RWPE2 (cell line): Measurements from ENCODE around the gene HDAC10.

Experiments
- ATAC-seq: fragments of 200-7000 bp; cut with Tn5 transposase; 3 replicates; pipeline ENCODE4 v1.9.1; 2021; ENCODE audit warnings: low read depth
- DNase-seq: peaks from one replicate; pipeline ENCODE4 v3.0.0-alpha.2; 2020; ENCODE audit warnings: low spot score
- H3K27ac ChIP-seq: fragments of 450-650 bp; 2 replicates; pipeline ENCODE4 v1.5.1; 2017; ENCODE audit warnings: mild to moderate bottlenecking; ENCODE audit not compliant: poor library complexity, severe bottlenecking
- H3K27me3 ChIP-seq: fragments of 250-450 bp; sonication (Bioruptor Pico); 2 replicates; pipeline ENCODE4 v1.5.1; 2021; ENCODE audit warnings: mild to moderate bottlenecking, moderate library complexity; ENCODE audit not compliant: insufficient read depth, poor library complexity, severe bottlenecking
- H3K36me3 ChIP-seq: fragments of 250-450 bp; sonication (Bioruptor Pico); 2 replicates; pipeline ENCODE4 v1.5.1; 2020; ENCODE audit warnings: low read depth, mild to moderate bottlenecking, moderate library complexity
- H3K4me1 ChIP-seq: fragments of 250-450 bp; sonication (Bioruptor Pico); 2 replicates; pipeline ENCODE4 v1.5.1; 2021; ENCODE audit warnings: mild to moderate bottlenecking, moderate library complexity; ENCODE audit not compliant: insufficient read depth, poor library complexity, severe bottlenecking
- H3K4me3 ChIP-seq: fragments of 250-450 bp; sonication (Bioruptor Pico); 2 replicates; pipeline ENCODE4 v1.5.1; 2021; ENCODE audit warnings: mild to moderate bottlenecking, moderate library complexity; ENCODE audit not compliant: severe bottlenecking
- H3K9me3 ChIP-seq: fragments of 250-450 bp; sonication (Bioruptor Pico); 2 replicates; pipeline ENCODE4 v1.5.1; 2021; ENCODE audit warnings: mild to moderate bottlenecking, moderate library complexity; ENCODE audit not compliant: severe bottlenecking
- TF ChIP-seq, protein P1 (sequence below): fragments of 450-650 bp; IDR thresholded peaks from one replicate; pipeline ENCODE4 v1.5.1; 2017; ENCODE audit warnings: mild to moderate bottlenecking, moderate library complexity; ENCODE audit not compliant: poor library complexity, severe bottlenecking

Gene HDAC10

DNA sequence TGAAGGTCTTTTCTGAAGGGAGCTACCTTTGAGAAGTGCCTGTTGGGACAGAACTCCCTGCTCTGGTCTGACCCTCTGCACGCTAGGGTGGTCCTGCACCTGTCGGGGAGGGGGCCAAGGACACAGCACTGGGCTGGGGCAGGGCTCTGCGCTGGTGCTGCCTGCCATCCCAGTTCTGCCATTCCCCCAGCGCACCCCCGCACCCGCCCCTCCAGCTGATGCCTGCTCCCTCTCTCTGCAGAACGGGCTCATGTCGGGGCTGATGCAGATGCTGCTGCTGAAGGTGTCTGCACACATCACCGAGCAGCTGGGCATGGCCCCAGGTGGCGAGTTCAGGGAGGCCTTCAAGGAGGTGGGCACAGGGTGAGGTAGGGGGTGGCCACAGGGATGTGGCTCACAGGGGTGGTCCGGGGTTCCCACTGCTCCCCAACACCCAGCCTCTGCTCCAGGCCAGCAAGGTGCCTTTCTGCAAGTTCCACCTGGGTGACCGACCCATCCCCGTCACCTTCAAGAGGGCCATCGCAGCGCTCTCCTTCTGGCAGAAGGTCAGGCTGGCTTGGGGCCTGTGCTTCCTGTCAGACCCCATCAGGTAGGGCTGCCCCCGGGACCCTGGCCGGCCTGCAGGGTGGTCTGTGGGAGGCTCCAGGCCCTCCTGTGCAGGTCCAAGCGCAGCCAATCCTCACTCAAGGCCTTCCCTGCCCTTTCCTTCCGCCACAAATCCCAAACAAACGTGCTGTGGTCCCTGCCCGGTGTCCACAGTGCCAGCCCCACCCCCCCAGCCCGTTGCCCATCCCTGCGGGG lies 53.9 kb downstream of the HDAC10 start:
- Histone ChIP-seq H3K9me3 (no peaks in the 10 kb centered on the region), H3K36me3 (peaks cover 53% of the 10 kb centered on the region), H3K27ac (no peak overlapping the region), H3K4me1 (peaks cover 1% of the 10 kb centered on the region), H3K4me3 (no peak overlapping the region), H3K27me3 (no peaks in the 10 kb centered on the region)
- TF ChIP-seq, protein P1, sequence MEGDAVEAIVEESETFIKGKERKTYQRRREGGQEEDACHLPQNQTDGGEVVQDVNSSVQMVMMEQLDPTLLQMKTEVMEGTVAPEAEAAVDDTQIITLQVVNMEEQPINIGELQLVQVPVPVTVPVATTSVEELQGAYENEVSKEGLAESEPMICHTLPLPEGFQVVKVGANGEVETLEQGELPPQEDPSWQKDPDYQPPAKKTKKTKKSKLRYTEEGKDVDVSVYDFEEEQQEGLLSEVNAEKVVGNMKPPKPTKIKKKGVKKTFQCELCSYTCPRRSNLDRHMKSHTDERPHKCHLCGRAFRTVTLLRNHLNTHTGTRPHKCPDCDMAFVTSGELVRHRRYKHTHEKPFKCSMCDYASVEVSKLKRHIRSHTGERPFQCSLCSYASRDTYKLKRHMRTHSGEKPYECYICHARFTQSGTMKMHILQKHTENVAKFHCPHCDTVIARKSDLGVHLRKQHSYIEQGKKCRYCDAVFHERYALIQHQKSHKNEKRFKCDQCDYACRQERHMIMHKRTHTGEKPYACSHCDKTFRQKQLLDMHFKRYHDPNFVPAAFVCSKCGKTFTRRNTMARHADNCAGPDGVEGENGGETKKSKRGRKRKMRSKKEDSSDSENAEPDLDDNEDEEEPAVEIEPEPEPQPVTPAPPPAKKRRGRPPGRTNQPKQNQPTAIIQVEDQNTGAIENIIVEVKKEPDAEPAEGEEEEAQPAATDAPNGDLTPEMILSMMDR: no peak
- ATAC-seq (no peak), DNase-seq (no peak)

DNA sequence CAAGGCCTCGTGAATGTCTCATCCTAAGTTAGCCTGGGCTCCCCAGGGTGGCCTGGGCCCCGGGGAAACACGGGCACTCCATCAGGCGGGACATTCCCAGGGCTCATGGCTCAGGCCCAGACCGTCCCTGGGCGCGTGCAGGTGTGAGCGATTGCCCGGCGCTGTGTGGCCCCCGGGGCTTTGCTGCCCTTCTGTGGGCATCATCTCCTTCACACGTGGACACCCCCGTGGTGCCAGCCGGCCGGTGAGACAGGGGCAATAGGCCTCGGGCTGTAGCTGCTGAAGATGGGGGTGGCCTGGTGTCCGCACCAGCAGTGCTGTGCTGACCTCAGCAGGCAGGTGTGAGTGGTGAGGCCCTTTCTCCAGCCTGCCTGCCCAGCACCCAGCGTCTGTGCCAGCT lies 54.8 kb downstream of the HDAC10 start:
- no peaks in the 10 kb centered on the region for H3K27me3 ChIP-seq
- no peaks in the 10 kb centered on the region for H3K9me3 ChIP-seq
- TF ChIP-seq, protein P1: no peak
- H3K4me1 ChIP-seq: peaks cover 11% of the 10 kb centered on the region
- no peak overlapping the region for H3K4me3 ChIP-seq
- peaks cover 63% of the 10 kb centered on the region for H3K36me3 ChIP-seq
- H3K27ac ChIP-seq: no peak overlapping the region
- ATAC-seq: no peak
- no peak for DNase-seq
